GM21619 (cell line): ENCODE data around the gene HOXB4.
A peak's percentile ranks its signal among the peaks of the same experiment; 100 is the strongest.

Experiments used
- ATAC-seq: cut with Tn5 transposase; IDR thresholded peaks from one replicate; pipeline ENCODE4 v1.9.1; 2021; ENCODE audit not compliant: unreplicated experiment

The HOXB4 gene

DNA sequence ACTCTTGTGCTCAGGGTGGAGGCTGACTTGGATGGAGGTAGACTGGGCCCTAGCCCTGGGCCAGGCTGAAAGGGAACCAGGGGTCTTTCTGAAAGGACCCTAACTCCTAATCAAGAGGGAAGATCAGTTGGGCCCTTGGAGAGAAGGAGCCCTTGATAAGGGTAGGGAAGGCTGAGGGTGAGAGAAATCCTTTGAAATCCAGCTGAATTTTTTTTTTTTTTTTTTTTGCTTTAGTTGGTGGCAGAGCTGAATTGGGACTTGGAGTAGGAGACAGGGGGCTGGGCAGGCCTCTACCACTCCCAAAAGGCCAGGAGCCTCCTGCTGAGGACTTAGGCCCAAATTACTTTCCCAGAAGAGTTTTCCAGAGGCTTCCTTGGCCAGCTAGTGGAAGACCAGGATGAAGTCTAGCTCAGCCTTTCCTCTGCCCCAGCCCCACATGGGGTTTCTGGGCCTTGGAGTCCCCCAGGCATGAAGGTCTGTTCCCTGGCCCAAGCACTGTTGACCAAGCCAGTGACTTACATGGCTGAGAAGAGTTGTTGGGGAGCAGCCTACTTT is 12.5 kb upstream of the HOXB4 start:
- no peak for ATAC-seq

DNA sequence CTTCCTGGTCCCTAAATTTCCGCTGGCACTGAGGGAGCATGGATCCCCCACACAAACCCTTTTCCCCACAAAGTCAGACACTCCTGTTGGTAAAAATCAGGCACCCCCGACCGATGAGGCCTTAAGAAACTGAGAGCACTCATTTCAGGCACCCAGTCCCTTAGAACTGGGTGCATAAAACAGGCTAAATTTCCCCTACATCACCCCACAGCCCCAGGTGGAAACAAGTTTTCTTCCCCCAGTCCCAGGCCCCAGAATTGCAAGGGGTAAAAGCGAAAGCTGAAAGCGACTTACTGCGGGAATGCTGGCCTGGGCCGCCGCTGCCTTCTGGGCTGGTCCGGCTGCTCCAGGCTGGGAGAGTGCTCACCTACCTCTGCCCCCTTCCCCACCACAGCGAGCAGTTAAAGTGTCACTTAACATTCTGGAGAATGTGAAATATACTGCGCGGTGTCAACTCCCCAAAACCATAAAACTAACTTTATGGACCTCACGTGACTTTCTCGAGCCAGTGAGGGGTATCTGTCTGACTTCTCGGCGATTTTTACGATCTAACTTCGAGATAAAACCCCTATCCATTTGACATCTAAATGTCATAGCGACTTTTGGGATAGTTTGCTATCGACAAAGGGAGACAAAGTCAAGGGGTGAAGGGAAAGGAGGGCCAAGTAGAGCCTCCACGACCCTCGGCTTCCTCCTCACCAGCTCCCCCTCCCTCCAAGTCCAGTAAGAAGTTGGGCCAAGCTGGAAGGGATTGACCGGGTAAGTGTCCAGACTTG is 11.9 kb upstream of the HOXB4 start, which contains the start of gene HOXB3:
Gene HOXB3 (minus strand): TSS at position 411 of the 776 bp plus-strand sequence. CDS start 37,767 bp downstream, outside the sequence.
- no peak for ATAC-seq

DNA sequence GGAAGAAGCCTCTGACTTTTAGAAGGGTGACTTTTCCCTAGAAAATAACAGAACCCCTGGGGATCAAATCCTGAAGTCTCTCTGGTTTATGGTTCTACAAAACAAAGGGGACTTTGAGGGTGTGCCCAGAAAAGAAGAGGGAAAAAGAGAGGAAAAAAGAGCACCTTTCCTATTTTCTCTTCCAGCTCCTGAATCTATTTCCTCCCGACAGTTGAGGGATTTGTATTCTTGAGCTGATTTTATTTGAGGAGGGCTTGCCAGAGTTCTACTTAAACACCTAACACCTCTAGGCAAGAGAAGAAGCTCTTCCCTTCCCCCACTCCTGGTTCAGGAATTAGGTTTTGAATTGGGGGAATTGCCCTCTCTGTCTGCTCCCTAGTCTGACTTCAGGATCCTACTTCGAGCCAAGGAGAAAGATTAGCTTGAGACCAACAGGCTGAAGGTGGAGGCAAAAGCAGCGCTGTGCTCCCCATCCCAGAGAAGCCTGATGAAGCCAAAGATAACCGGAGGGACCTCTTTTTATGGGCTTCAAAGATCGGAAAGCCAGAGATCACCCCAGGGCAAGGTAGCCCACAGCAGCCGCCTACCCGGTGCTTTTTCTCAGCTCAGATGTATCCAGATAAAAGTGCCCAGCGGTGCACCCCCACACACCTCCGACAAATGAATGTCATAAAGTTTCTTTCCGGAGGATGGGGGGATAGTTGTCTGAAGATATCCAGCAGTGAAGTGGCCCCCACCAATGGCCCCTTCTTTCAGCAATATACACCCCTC is 11.1 kb upstream of the HOXB4 start:
- no peak for ATAC-seq

DNA sequence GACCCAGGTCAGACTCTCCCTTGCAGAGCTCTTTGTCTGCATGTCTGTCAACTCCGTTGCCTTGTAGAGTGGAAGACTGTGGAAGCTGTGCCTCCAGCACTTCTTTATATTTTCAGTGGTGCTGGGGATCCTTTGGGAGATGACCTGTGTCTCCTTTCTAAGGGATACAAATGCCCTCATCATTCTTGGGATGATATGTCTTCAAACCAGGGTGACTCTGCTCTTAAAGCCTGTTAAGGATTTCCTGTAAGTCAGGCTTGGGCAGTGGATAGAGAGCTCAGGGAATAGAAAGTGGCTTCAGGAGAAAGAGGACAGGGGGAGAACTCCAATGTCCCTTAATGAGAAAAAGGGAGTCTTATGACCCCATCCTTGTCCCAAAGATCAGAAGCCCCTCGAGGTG is 10.4 kb upstream of the HOXB4 start:
- ATAC-seq = no peak

DNA sequence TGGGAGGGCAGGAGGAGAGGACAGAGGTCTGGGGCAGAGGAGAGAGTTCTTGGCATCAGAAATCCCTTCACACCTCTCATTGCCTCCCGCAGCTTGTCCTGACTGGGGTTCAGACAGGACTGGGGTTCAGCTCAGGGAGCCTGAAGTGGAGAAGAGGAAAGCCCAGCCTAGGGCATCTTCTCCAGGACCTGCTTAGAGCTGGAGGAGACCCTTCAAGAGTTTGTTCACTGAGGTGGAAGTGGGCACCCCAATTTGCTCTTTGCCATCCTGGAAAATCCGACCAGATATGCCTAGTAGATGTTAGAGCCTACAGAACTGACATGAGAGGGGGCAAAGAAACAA is 9.9 kb upstream of the HOXB4 start:
- ATAC-seq = no peak

DNA sequence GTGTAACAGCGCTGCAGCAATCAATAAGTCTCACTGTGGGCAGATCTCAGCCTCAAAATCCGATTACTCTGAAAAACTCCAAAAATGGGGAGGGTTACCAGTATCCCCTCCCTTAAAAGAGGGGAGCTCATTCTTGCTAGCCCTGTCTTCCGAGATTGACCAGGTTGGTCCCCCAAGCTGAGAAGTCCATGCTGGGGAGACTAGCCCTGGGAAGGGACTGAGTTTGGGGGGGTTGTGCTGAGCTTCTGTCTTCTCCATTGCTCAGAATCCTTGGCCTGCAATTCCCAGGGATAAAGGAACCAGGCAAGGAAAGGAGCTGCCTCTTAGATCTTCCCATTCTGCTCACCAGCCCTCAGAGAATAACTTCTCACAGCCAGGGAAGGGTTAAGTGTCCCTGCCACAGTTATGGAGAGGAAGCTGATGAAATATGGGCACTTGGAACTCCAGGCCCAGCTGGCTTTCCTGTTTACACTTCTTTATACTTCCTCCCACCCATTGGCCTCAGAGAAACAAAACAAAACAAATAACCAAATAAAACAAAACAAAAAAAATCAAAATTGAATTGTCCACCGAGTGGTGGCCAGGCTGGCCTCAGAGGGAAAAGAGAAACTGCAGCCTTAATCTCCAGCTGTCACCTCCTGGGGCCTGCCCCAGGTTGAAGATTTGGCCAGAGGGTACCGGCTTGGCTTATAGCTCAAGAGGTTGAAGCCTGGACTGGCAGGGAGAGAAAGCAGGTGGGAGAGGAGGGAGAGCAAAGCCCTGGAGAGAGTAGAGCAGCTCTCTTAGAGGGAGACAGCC is 9.3 kb upstream of the HOXB4 start:
- ATAC-seq = no peak

DNA sequence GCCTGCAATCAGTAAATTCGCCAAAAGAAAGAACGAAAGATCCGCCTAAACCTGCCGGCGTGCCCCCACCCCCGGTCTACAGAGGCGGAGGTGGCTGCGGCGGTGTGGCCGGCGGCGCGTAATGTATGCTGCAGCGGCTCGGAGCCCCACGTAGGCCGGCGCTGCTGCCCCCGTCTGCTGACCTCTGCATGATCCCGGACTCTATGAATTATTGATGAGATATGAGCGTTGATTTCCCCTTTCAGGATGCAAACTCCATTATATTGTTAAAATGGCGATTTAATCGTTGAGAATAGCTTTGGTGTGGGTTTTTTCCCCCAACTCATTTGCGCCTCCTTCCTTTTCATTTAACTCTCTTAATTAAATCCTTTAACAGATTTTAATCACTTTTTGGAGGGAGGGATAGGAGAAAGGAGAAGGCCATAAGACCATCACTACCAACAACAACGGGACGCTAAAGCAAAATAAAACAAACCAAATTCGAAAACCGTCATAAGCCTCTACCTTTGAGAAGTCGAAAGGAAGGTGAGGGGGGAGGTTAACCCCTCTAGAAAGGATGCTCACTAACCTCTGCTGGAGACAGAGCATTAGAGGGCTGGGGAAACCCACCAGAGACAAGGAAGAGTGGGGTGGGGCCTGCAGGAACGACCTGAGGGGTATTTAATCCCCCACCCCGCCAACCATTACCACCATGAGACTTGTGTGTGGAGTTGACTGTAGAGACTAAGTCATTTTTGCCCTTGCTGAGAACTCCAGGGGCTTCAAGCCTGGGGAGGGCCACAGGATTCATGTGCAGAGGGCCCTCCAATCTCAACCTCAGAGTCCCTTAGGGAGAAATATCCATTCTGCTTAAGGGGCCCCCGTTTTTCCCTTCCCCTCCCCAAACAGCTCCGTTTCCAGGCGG is 8.5 kb upstream of the HOXB4 start:
- no peak for ATAC-seq

DNA sequence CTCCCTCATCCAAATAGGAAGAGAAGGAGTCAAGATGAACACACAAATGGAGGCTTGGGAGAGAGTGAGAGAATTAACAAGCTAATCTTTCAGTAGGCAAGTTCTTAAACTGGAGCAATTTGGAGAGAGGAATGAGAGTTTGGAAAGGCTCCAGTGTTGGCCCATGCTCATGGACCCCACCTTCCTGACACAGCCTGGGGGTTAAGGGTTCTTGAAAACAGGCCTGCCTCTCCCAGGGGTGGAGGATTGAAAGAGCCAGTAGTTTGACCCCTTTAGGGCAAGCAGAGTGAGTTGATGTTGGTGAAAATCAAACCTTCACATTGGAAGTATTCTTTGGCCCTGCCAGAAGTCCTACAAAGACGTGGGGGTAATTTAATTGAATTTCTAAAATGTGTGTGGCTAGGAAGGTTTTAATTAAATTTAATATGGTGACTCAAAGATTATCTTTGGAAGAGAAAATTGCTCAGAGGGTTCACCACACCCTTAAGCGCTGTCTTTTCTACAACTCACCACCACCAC is 6.1 kb upstream of the HOXB4 start:
- ATAC-seq = no peak

DNA sequence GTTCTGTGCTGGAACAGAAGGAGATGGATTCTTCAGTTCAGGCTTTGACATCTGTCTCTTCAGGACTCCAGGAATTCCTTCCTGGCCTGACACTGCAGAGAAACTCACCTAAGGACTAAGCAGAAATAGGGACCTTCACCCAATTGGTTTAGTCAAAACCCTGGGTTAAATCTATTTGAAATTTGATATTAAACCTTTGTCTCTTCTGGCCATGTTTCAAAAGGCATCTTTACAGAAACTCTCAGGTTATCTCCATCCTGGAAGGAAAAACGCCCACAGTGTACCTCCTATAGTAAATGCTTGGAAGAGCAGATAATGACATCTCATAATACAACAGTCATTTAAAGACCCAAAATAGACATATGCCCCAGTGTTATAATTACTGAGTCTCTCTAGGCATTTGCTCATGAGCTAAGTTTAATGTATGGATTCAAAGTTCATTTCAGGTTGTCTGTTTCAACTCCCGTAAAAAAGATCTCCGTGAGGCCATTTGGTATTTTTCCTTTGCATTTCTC is 5.6 kb upstream of the HOXB4 start:
- no peak for ATAC-seq

DNA sequence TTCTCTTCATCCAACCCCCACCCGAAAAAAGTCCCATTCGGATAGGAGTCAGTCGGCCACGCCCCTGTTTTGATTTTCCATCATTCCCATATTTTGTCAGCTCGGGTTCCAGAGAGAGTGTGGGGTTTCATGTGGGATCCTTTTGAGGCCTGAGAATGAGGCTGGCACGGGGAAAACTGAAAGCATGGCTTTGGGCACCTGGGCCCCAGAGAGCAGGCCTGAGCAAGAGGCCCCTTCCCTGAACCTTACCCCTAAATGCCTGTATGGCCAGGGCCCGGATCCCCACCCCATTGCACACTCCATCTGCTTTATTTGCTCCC is 4.6 kb upstream of the HOXB4 start:
- ATAC-seq = no peak

DNA sequence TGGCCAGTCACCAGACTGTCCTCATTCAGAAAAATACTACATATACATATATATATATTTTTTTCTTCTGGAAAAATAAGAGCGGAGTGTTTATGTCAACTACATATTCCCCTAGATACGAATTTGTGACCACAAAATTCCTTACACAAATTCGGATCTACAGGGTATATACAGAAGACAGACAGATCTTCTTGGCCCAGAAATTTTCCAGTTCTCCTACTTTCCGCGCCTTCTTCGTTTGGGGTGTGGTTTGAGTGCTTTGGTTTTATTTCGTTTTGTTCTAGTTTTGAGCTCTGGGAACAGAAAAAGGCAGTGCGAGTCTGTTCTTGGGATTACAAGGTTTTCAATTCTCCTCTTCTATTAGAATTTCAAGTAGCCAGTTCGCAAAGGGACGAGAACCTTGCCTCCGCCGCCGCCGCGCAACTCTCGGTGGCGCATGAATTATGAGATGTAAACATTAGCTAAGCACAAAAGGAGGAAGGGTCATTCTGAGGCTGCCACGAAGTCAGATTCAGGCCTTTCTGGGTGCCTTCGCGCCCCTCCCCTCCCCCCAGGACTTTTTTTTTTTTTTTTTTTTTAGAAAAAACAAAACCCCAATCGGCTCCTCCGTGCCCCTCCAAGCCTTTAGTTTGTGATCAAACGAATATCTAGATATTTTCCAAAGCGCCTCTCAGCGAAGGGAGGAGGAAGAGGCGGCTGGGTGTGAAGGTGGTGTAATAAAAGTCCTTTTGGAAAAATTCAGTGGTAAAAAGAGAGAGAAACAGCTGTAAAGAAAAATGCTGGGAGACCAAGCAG is 1.8 kb upstream of the HOXB4 start:
- ATAC-seq = no peak

DNA sequence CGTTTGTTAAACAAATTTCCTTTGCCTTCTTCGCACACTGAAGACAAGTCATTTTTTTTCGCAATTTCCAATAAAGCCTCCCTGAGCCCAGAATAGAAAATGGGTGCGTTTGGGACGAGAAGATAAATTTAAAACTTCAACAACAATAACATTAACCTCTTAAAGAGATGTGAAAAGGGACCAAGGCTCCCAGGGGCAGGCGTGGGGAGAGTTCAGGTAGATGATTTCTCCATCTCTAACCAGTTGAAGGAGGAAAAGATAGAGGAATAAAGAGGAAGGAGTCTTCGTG is 1.3 kb upstream of the HOXB4 start:
- ATAC-seq = no peak

DNA sequence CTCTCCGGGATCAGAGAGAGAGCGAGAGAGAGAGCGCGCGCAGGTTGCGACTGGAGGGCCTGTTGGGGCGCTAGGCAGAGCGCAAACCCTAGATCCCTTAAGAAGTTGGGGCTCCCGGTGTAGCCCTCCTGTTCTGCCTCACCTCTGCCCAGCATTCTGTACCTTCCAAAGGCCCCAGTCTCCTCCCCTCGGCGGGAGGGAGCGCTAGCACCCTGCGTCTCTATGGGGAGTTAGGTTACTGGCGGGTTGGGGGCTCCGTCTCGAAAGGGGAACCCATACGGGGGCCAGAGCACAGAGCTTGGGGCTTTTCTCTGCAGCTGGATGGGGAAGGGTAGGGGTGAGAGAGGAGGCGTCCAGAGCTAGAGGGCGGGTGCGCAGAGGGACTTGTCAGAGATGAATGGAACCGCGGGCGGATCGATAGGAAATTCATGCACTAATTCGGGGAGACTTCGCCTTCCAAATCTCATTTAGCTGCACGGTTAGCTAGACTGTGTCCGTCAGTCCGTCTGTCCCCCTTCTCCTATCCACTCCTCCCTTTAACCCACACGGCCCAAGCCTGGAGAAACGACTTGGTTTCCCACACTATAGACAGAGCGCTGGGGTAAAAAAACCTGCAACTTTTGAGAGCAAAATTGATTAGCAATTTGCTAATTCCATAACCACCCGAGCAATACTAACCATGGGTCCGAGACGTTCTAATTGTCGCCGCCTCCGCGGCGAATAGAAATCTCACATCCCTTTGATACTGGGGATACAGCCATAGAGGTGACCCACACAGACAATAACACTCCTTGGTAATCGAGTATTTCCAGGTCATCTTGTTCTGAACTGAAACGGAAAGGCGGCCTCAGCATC is 693 bp upstream of the HOXB4 start:
- ATAC-seq = peak; percentile 36

DNA sequence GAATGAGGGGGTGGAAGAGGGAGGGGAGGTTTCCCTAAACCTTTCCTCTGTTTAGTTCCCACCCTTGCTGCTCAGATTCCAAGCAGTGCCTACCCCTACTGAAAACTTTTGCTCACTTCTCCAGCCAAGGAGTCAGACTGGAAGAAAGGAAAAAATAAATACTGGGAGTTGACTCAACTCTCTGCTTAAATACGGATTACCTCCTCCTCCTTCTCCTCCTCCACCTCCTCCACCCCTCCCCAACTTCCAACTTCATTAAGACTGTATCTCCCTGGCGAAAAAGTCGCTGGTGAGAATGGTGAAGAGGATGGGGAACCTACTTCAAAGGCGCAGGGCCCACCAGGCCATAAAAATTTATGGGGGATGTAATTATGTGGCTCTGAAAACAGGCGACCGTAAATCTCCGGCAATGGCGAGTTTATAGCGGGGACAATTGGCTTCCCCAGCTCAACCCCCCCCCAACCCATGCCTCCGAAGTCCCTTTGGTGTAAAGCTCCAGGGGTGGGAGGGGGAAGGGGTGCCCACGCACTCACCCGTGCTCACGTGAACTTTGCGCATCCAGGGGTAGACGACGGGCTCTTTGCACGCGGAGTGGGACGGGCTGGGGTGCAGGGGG is 712 bp downstream of the HOXB4 start:
- no peak for ATAC-seq

DNA sequence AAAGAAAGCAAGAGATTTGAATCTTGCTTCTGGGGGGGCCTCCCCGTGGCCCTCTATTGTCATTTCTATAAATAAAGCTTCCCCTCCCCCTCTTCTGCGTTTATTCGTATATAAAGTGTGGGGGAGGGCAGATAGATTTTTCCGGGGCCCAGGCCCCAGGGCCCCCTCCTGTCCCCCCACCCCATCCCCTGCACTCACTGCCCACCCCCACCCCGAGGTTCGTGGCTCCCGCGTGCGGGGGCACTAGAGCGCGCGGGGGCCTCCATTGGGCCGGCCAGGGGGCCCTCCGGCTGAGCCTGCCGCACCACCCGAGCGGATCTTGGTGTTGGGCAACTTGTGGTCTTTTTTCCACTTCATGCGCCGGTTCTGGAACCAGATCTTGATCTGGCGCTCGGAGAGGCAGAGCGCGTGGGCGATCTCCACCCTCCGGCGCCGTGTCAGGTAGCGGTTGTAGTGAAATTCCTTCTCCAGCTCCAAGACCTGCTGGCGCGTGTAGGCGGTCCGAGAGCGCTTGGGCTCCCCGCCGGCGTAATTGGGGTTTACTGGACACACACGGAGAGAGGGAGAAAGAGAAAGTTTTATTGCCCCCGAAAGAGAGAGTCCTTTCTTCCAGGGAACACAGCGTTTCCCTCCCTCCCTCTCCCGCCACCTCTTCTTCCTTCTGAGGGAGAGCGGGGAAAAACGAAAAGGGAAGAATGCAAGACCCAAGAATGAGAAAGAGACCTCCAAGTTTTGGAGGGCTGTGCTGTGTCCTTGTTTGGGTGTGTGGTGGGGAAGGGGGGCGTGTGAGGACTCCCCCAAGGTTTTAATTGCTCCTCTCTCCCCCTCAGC is 1.5 kb downstream of the HOXB4 start:
- no peak for ATAC-seq

DNA sequence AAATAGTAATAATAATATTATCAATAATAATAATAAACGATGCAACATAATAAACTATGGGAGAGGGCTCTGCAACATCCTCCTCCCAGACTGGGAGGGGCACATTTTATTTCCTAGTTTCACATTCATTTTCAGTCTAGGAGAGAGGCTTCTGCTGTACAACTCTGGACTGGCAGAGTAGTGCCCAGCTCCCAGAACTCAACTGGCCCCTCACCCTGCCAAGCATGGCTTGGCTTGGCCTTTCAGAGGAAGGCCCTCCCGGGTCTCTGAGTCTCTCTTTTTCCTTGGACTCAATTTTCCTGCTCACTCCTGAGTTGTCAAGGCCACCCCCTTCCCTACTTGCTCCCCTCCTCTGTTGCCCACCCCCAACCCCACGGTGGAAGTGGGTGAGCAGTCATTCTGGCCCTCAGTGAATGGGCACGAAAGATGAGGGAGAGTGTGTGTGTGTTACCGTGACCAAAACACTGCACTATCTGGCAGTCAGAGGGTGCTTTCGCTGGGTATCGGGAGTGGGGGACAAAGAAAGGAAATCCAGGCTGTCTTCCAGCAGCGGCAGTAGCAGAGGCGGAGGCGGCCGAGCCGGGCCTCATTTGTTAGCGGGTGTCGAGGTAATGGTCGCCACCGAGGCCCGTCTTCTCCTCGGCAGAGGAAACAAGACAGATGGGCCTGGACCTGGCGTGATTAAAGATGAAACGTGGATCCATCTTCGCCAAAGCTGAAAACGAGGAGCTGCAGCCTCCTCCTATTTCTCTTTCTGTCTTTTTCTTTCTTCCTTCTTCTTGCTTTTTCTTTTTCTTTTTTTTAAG is 2.3 kb downstream of the HOXB4 start:
- no peak for ATAC-seq
